Trophoblast cell (in vitro differentiated cells and primary cell): ENCODE measurements around the gene NRCAM.

Experiments
- DNase-seq, 2 donors: peaks; one replicate each; pipeline ENCODE4 v3.0.0-alpha.2; 2016
- H2AFZ ChIP-seq: 2 replicates; pipeline ENCODE4 v1.6.1; 2013; ENCODE audit warnings: low read length, moderate library complexity, mild to moderate bottlenecking; ENCODE audit not compliant: insufficient read depth, poor library complexity
- H2AK5ac ChIP-seq: 2 replicates; pipeline ENCODE4 v1.6.1; 2013; ENCODE audit warnings: mild to moderate bottlenecking, low read length
- H2BK120ac ChIP-seq: 2 replicates; pipeline ENCODE4 v1.6.1; 2013; ENCODE audit warnings: low read length, mild to moderate bottlenecking, moderate library complexity; ENCODE audit not compliant: insufficient read depth, poor library complexity
- H2BK12ac ChIP-seq: 2 replicates; pipeline ENCODE4 v1.6.1; 2013; ENCODE audit warnings: mild to moderate bottlenecking, low read length, moderate library complexity
- H2BK5ac ChIP-seq: 2 replicates; pipeline ENCODE4 v1.6.1; 2013; ENCODE audit warnings: low read length, low read depth, moderate library complexity, mild to moderate bottlenecking; ENCODE audit not compliant: poor library complexity
- H3K14ac ChIP-seq: 2 replicates; pipeline ENCODE4 v1.6.1; 2013; ENCODE audit warnings: mild to moderate bottlenecking, low read length
- H3K18ac ChIP-seq: 2 replicates; pipeline ENCODE4 v1.6.1; 2013; ENCODE audit warnings: mild to moderate bottlenecking, low read length
- H3K23ac ChIP-seq: 2 replicates; pipeline ENCODE4 v1.6.1; 2013; ENCODE audit warnings: low read length
- H3K27ac ChIP-seq: 2 replicates; pipeline ENCODE4 v1.5.1; 2013; ENCODE audit warnings: low read depth, mild to moderate bottlenecking, inconsistent platforms, low read length, moderate library complexity
- H3K27me3 ChIP-seq: 2 replicates; pipeline ENCODE4 v1.6.1; 2013; ENCODE audit warnings: inconsistent platforms, mild to moderate bottlenecking, low read length, moderate library complexity; ENCODE audit not compliant: insufficient read depth
- H3K36me3 ChIP-seq, 2 experiments: 1 replicate in 1 of 2; 2 replicates in 1 of 2; pipeline ENCODE4 v1.6.1; 2013; ENCODE audit warnings: low read length in 2 of 2, mild to moderate bottlenecking in 2 of 2, moderate library complexity in 1 of 2; ENCODE audit not compliant: insufficient read depth in 2 of 2, control insufficient read depth in 1 of 2
- H3K4ac ChIP-seq: 2 replicates; pipeline ENCODE4 v1.6.1; 2013; ENCODE audit warnings: low read depth, mild to moderate bottlenecking, low read length, moderate library complexity
- H3K4me1 ChIP-seq, 2 experiments: 1 replicate in 1 of 2; 2 replicates in 1 of 2; pipeline ENCODE4 v1.6.1; 2013; ENCODE audit warnings: low read length in 2 of 2, mild to moderate bottlenecking in 2 of 2, moderate library complexity in 1 of 2; ENCODE audit not compliant: insufficient read depth in 2 of 2, control insufficient read depth in 1 of 2
- H3K4me2 ChIP-seq: 2 replicates; pipeline ENCODE4 v1.6.1; 2013; ENCODE audit warnings: inconsistent platforms, mild to moderate bottlenecking, low read length, moderate library complexity
- H3K4me3 ChIP-seq: 2 replicates; pipeline ENCODE4 v1.5.1; 2013; ENCODE audit warnings: mild to moderate bottlenecking, low read depth, low read length, inconsistent platforms
- H3K79me1 ChIP-seq: one replicate; pipeline ENCODE4 v1.6.1; 2013; ENCODE audit warnings: low read length
- H3K79me2 ChIP-seq: 2 replicates; pipeline ENCODE4 v1.6.1; 2013; ENCODE audit warnings: low read length, mild to moderate bottlenecking; ENCODE audit not compliant: control insufficient read depth, insufficient read depth, poor library complexity
- H3K9ac ChIP-seq: 2 replicates; pipeline ENCODE4 v1.6.1; 2013; ENCODE audit warnings: mild to moderate bottlenecking, low read length
- H3K9me3 ChIP-seq: 2 replicates; pipeline ENCODE4 v1.6.1; 2013; ENCODE audit warnings: low read depth, mild to moderate bottlenecking, control low read depth, inconsistent platforms, low read length; ENCODE audit not compliant: insufficient read depth
- H4K12ac ChIP-seq: 2 replicates; pipeline ENCODE4 v1.6.1; 2013; ENCODE audit warnings: low read depth, mild to moderate bottlenecking, low read length, moderate library complexity
- H4K8ac ChIP-seq: 2 replicates; pipeline ENCODE4 v1.6.1; 2013; ENCODE audit warnings: low read depth, mild to moderate bottlenecking, low read length, moderate library complexity
- H4K91ac ChIP-seq: one replicate; pipeline ENCODE4 v1.6.1; 2013; ENCODE audit warnings: low read depth, mild to moderate bottlenecking, low read length, moderate library complexity
- WGBS: extraction: QIAGEN DNeasy Blood & Tissue Kit; methylation state at CpG from one replicate; pipeline ENCODE4 v1.1.7; 2013; ENCODE audit warnings: missing lambda C conversion rate; ENCODE audit not compliant: insufficient read length, insufficient coverage; ENCODE audit errors: extremely low coverage; 5-methylcytosine and 5-hydroxymethylcytosine counted together

Gene NRCAM

DNA sequence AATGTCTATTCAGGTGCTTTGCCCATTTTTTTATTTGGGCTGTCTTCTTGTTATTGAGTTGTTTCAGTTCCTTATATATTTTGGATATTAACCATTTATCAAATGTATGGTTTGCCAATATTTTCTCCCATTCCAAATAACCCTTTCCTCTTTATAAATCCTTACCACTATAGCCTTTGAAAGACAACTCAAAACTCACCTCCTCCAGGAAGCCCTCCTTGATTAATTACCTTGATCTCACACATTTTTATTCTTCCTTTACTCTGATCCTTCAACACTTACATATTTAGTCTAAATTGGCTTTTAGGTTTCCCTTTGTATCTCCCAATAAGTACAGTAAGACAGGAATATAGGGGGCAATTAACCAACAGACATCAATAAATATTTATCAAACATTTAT, 42.9 kb downstream of the NRCAM start:
- Histone ChIP-seq H3K18ac (no peak overlapping the region), H3K79me2 (no peaks in the 10 kb centered on the region), H2BK120ac (no peak overlapping the region), H3K36me3 (no peaks in the 10 kb centered on the region), H3K4me2 (no peak overlapping the region), H4K8ac (no peak overlapping the region), H3K27me3 (no peaks in the 10 kb centered on the region), H3K4me3 (no peak overlapping the region), H4K91ac (no peak overlapping the region), H2AFZ (no peak overlapping the region), H3K9ac (no peak overlapping the region), H3K14ac (no peak overlapping the region), H3K4me1 (no peaks in the 10 kb centered on the region), H2BK12ac (no peak overlapping the region), H2AK5ac (no peak overlapping the region), H3K79me1 (no peaks in the 10 kb centered on the region), H3K23ac (no peak overlapping the region), H3K27ac (no peak overlapping the region), H4K12ac (no peak overlapping the region), H3K4ac (no peak overlapping the region), H3K9me3 (no peaks in the 10 kb centered on the region), H2BK5ac (no peak overlapping the region)
- DNase-seq = no peak

DNA sequence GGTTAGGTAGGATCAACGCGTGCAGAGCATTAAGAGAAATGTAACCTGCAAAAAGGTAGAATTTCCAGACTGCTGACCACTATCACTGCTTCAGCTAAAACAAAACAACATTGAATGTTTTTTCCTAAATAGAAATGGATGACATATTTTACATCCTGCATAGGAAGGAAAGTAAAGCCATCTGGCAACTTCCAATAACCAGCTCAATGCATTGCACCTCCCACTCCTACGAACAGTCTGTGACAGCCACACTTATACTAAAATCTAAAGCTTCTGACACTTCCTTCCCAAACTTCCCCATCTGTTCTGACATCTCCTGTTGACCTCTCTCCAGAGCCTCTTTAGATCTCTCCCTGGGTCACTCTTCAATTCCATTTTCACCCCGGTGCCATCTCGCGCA, 47.1 kb downstream of the NRCAM start:
- WGBS = no CpG with 5 or more reads among the region's 6 CpGs

DNA sequence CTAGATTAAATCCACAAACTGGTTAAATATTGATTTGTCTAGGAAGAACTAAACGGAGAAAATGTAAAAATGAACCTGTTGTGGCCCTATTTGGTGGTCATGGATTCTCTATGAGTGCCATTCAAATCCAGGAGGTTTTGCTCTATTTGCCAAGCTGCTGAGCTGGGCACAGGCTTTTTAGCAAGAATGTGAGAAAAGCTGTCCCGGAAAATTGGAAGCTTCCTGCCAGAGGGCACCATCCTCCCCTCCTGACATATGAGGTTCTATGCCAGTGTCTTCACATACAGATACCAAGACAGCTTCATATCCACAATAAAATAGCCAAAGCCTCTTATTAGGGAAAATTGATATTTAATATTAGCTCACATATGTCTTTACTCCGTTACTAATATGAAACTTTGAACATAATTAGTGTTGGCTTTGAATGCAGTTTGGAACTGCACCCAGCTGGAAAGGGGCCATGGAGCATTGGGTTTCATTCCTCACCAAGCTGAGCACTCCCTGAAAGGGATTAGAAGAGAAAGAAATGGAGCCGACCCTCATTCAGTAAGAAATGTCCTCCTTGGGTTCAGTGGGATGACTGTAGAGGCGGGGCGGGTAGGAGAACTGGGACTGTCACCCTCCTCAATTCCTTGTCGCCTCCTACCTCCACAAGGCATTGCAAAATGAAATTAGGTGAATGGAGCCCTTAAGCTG, 47.8 kb downstream of the NRCAM start:
- no peak overlapping the region for H4K12ac ChIP-seq
- no peak overlapping the region for H3K23ac ChIP-seq
- H2AK5ac ChIP-seq = no peak overlapping the region
- no peak overlapping the region for H3K4me3 ChIP-seq
- H2BK120ac ChIP-seq = no peak overlapping the region
- H2AFZ ChIP-seq = no peak overlapping the region
- no peak overlapping the region for H2BK12ac ChIP-seq
- no peaks in the 10 kb centered on the region for H3K27me3 ChIP-seq
- H3K14ac ChIP-seq = no peak overlapping the region
- no peaks in the 10 kb centered on the region for H3K4me1 ChIP-seq
- no peak overlapping the region for H3K27ac ChIP-seq
- WGBS = no CpG with 5 or more reads among the region's 7 CpGs
- no peaks in the 10 kb centered on the region for H3K79me2 ChIP-seq
- no peaks in the 10 kb centered on the region for H3K36me3 ChIP-seq
- H3K4ac ChIP-seq = no peak overlapping the region
- H3K9me3 ChIP-seq = no peaks in the 10 kb centered on the region
- H3K4me2 ChIP-seq = no peak overlapping the region
- no peak overlapping the region for H3K18ac ChIP-seq
- no peak overlapping the region for H4K8ac ChIP-seq
- no peaks in the 10 kb centered on the region for H3K79me1 ChIP-seq
- H4K91ac ChIP-seq = no peak overlapping the region
- H2BK5ac ChIP-seq = no peak overlapping the region
- no peak overlapping the region for H3K9ac ChIP-seq
- no peak for DNase-seq

More for the DNA sequence above, 47.1 kb downstream of the NRCAM start:
- no peak overlapping the region for H2AFZ ChIP-seq
- no peak overlapping the region for H2AK5ac ChIP-seq
- H4K91ac ChIP-seq = no peak overlapping the region
- H3K27ac ChIP-seq = no peak overlapping the region
- no peaks in the 10 kb centered on the region for H3K27me3 ChIP-seq
- no peak overlapping the region for H3K4me2 ChIP-seq
- no peak overlapping the region for H2BK120ac ChIP-seq
- no peak overlapping the region for H4K8ac ChIP-seq
- H3K36me3 ChIP-seq = no peaks in the 10 kb centered on the region
- no peaks in the 10 kb centered on the region for H3K79me2 ChIP-seq
- no peak overlapping the region for H2BK5ac ChIP-seq
- H2BK12ac ChIP-seq = no peak overlapping the region
- H3K79me1 ChIP-seq = no peaks in the 10 kb centered on the region
- no peak overlapping the region for H3K18ac ChIP-seq
- H3K9me3 ChIP-seq = no peaks in the 10 kb centered on the region
- H3K23ac ChIP-seq = no peak overlapping the region
- no peak overlapping the region for H3K9ac ChIP-seq
- no peak overlapping the region for H4K12ac ChIP-seq
- H3K4ac ChIP-seq = no peak overlapping the region
- no peak overlapping the region for H3K14ac ChIP-seq
- DNase-seq = no peak
- H3K4me1 ChIP-seq = no peaks in the 10 kb centered on the region
- H3K4me3 ChIP-seq = no peak overlapping the region

DNA sequence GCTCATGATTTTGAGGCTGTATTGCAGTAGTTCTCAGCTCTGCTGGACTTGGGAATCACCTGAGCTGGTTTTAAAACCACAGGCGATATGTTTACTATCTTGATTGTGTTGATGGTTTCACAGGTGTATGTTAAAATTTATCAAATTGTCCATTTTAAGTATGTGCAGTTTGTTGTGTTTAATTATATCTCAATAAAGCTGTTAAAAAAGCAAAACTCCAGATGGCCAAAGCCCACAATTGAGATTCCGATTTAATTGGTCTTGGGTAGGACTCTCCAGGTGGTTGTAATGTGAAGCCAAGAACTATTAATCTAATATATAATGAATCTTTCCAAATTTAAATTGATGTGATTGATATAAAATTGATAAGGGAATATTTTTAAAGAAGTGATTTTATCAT, 48.6 kb downstream of the NRCAM start:
- Histone ChIP-seq H2BK120ac (no peak overlapping the region), H3K79me1 (no peaks in the 10 kb centered on the region), H3K4me2 (no peak overlapping the region), H3K27ac (no peak overlapping the region), H2AK5ac (no peak overlapping the region), H2BK12ac (no peak overlapping the region), H4K8ac (no peak overlapping the region), H3K9ac (no peak overlapping the region), H2BK5ac (no peak overlapping the region), H4K12ac (no peak overlapping the region), H3K23ac (no peak overlapping the region), H3K27me3 (no peaks in the 10 kb centered on the region), H3K18ac (no peak overlapping the region), H3K79me2 (no peaks in the 10 kb centered on the region), H3K14ac (no peak overlapping the region), H2AFZ (no peak overlapping the region), H3K9me3 (no peaks in the 10 kb centered on the region), H3K4me1 (no peaks in the 10 kb centered on the region), H3K4ac (no peak overlapping the region), H3K36me3 (no peaks in the 10 kb centered on the region), H4K91ac (no peak overlapping the region), H3K4me3 (no peak overlapping the region)
- WGBS = no CpG with 5 or more reads among the region's 2 CpGs
- no peak for DNase-seq
